H1 (cell line): ENCODE data around the gene FKBP5. TPM values are rescaled to one million over a fixed set of nuclear protein-coding genes. Genes with fewer than 3 reads are reported as not detected.

Experiments
- CTCF ChIA-PET: fragments of 300-600 bp; sonication (Branson Sonifier 250); formaldehyde crosslinking; loops from one replicate; lab custom pipeline; 2021; ENCODE audit not compliant: partially characterized antibody; lab: Charles Lee
- POLR2A ChIA-PET: fragments of 300-600 bp; sonication (Branson Sonifier 250); formaldehyde crosslinking; loops from one replicate; lab custom pipeline; 2021; ENCODE audit warnings: inconsistent platforms; ENCODE audit not compliant: partially characterized antibody; lab: Charles Lee
- DNase-seq, 2 experiments: peaks; one replicate each; pipeline versions ENCODE4 v3.0.0 to v3.0.0-alpha.2; 2010 to 2022; ENCODE audit warnings: low spot score in 2 of 2, low read depth in 1 of 2, mixed read lengths in 1 of 2
- FAIRE-seq: peaks from 2 replicates; lab custom pipeline; 2011; peaks lifted over from hg19 to GRCh38; lab: Jason Lieb, UNC
- H2AFZ ChIP-seq: 2 replicates; pipeline ENCODE4 v1.8.1; 2012; ENCODE audit warnings: low read length, inconsistent platforms
- H2AK5ac ChIP-seq: 2 replicates; pipeline ENCODE4 v1.6.1; 2013; ENCODE audit warnings: low read depth, low read length
- H2BK120ac ChIP-seq: replicated peaks from 2 replicates; pipeline ENCODE3; 2013; ENCODE audit warnings: low read depth, low read length, inconsistent platforms
- H2BK12ac ChIP-seq: 2 replicates; pipeline ENCODE4 v1.6.1; 2013; ENCODE audit warnings: low read depth, low read length
- H2BK15ac ChIP-seq: 2 replicates; pipeline ENCODE4 v1.6.1; 2013; ENCODE audit warnings: low read length
- H2BK20ac ChIP-seq: 2 replicates; pipeline ENCODE4 v1.6.1; 2013; ENCODE audit warnings: low read length
- H2BK5ac ChIP-seq: 2 replicates; pipeline ENCODE4 v1.6.1; 2013; ENCODE audit warnings: low read depth, low read length
- H3K14ac ChIP-seq: 2 replicates; pipeline ENCODE4 v1.6.1; 2013; ENCODE audit warnings: inconsistent platforms; ENCODE audit not compliant: insufficient read length
- H3K18ac ChIP-seq: 2 replicates; pipeline ENCODE4 v1.6.1; 2013; ENCODE audit warnings: low read length; ENCODE audit errors: extremely low read depth
- H3K23ac ChIP-seq: 2 replicates; pipeline ENCODE4 v1.6.1; 2013; ENCODE audit warnings: inconsistent platforms; ENCODE audit not compliant: insufficient read length
- H3K23me2 ChIP-seq: 2 replicates; pipeline ENCODE4 v1.6.1; 2013; ENCODE audit warnings: low read depth, low read length
- H3K27ac ChIP-seq: 2 replicates; pipeline ENCODE4 v1.6.1; 2011; ENCODE audit warnings: low read depth, low read length, inconsistent platforms
- H3K27me3 ChIP-seq, 4 experiments: replicated peaks in 1 of 4; 1 replicate in 1 of 4; 2 replicates in 3 of 4; pipeline versions ENCODE4 v1.6.1 to v1.8.1; 2011 to 2013; ENCODE audit warnings: low read length in 3 of 4, mild to moderate bottlenecking in 3 of 4, inconsistent platforms in 2 of 4, mixed read lengths in 2 of 4, moderate library complexity in 1 of 4; ENCODE audit not compliant: control insufficient read depth in 3 of 4, insufficient read depth in 3 of 4; ENCODE audit errors: extremely low read depth in 1 of 4
- H3K36me3 ChIP-seq, 4 experiments: 2 replicates each; pipeline versions ENCODE4 v1.6.1 to v1.8.1; 2011 to 2013; ENCODE audit warnings: mild to moderate bottlenecking in 4 of 4, low read length in 3 of 4, moderate library complexity in 2 of 4, control low read depth in 1 of 4, inconsistent platforms in 1 of 4; ENCODE audit not compliant: insufficient read depth in 4 of 4, control insufficient read depth in 2 of 4
- H3K4ac ChIP-seq: replicated peaks from 2 replicates; pipeline ENCODE3; 2013; ENCODE audit warnings: low read length, low read depth, mixed read lengths, inconsistent platforms; ENCODE audit not compliant: insufficient read length
- H3K4me1 ChIP-seq, 4 experiments: replicated peaks in 1 of 4; 1 replicate in 1 of 4; 2 replicates in 3 of 4; pipeline versions ENCODE4 v1.6.1 to v1.8.1; 2011 to 2013; ENCODE audit warnings: low read length in 3 of 4, inconsistent platforms in 2 of 4, mixed read lengths in 1 of 4; ENCODE audit not compliant: insufficient read depth in 4 of 4, control insufficient read depth in 3 of 4
- H3K4me2 ChIP-seq, 2 experiments: 2 replicates each; pipeline versions ENCODE4 v1.6.1 to v1.8.1; 2011 to 2013; ENCODE audit warnings: low read depth in 2 of 2, low read length in 2 of 2, control low read depth in 1 of 2, inconsistent platforms in 1 of 2, mild to moderate bottlenecking in 1 of 2; ENCODE audit not compliant: insufficient read depth in 1 of 2
- H3K4me3 ChIP-seq, 4 experiments: fragments of 200-600, 300-600 bp in 1 of 4; sonication (generic), shearing (Covaris generic), sonication (Bioruptor Twin) in 1 of 4; 2 replicates each; pipeline versions ENCODE4 v1.5.1 to v1.8.1; 2011 to 2016; ENCODE audit warnings: low read length in 4 of 4, low read depth in 3 of 4, control low read depth in 2 of 4, inconsistent platforms in 2 of 4, mild to moderate bottlenecking in 2 of 4, mixed read lengths in 1 of 4, moderate library complexity in 1 of 4; ENCODE audit not compliant: insufficient read depth in 2 of 4; ENCODE audit errors: extremely low read depth in 1 of 4
- H3K56ac ChIP-seq: replicated peaks from 2 replicates; pipeline ENCODE3; 2013; ENCODE audit warnings: low read depth, mild to moderate bottlenecking, mixed read lengths, low read length, inconsistent platforms; ENCODE audit not compliant: insufficient read length
- H3K79me1 ChIP-seq: 2 replicates; pipeline ENCODE4 v1.6.1; 2013; ENCODE audit warnings: low read depth, low read length, control low read depth
- H3K79me2 ChIP-seq, 2 experiments: 2 replicates each; pipeline versions ENCODE4 v1.6.1 to v1.8.1; 2012 to 2013; ENCODE audit warnings: low read length in 2 of 2, mild to moderate bottlenecking in 2 of 2, inconsistent platforms in 1 of 2; ENCODE audit not compliant: insufficient read depth in 2 of 2, control insufficient read depth in 1 of 2
- H3K9ac ChIP-seq, 4 experiments: replicated peaks in 1 of 4; 1 replicate in 1 of 4; 2 replicates in 3 of 4; pipeline versions ENCODE4 v1.6.1 to v1.8.1; 2011 to 2013; ENCODE audit warnings: low read depth in 3 of 4, low read length in 3 of 4, control low read depth in 2 of 4, mild to moderate bottlenecking in 2 of 4, moderate library complexity in 2 of 4, inconsistent platforms in 1 of 4; ENCODE audit errors: extremely low read depth in 1 of 4
- H3K9me3 ChIP-seq, 2 experiments: 2 replicates each; pipeline versions ENCODE4 v1.6.1 to v1.8.1; 2012 to 2013; ENCODE audit warnings: mild to moderate bottlenecking in 2 of 2, moderate library complexity in 2 of 2, control low read depth in 1 of 2, inconsistent platforms in 1 of 2, low read depth in 1 of 2, low read length in 1 of 2, mixed read lengths in 1 of 2; ENCODE audit not compliant: insufficient read depth in 2 of 2
- H4K20me1 ChIP-seq, 2 experiments: replicated peaks in 1 of 2; 2 replicates each; pipeline versions ENCODE3 to v1.8.1; 2011 to 2013; ENCODE audit warnings: inconsistent platforms in 2 of 2, low read length in 2 of 2, mild to moderate bottlenecking in 1 of 2; ENCODE audit not compliant: insufficient read depth in 2 of 2, control insufficient read depth in 1 of 2
- H4K5ac ChIP-seq: 2 replicates; pipeline ENCODE4 v1.6.1; 2013; ENCODE audit warnings: low read length, low read depth, mixed read lengths, inconsistent platforms; ENCODE audit not compliant: insufficient read length
- H4K8ac ChIP-seq: 2 replicates; pipeline ENCODE4 v1.8.0; 2013; ENCODE audit warnings: mild to moderate bottlenecking, moderate library complexity, low read length, inconsistent platforms; ENCODE audit not compliant: insufficient read depth; ENCODE audit errors: extremely low read depth
- H4K91ac ChIP-seq: replicated peaks from 2 replicates; pipeline ENCODE3; 2013; ENCODE audit warnings: low read length, mixed read lengths, inconsistent platforms; ENCODE audit not compliant: insufficient read length
- ASH2L ChIP-seq: fragments of 200-600, 300-600 bp; sonication (generic); IDR thresholded peaks from one replicate; pipeline ENCODE4 v1.7.1; 2017; ENCODE audit warnings: low read length
- NANOG ChIP-seq: IDR thresholded peaks from 2 replicates; pipeline ENCODE4 v1.6.1; 2011; ENCODE audit warnings: low read length, low read depth, mild to moderate bottlenecking, inconsistent platforms; ENCODE audit not compliant: insufficient read depth, poor library complexity, severe bottlenecking
- POLR2AphosphoS5 ChIP-seq: IDR thresholded peaks from 2 replicates; pipeline ENCODE4 v1.6.1; 2011; ENCODE audit warnings: low read depth, low read length
- SP1 ChIP-seq: IDR thresholded peaks from 2 replicates; pipeline ENCODE4 v1.6.1; 2011; ENCODE audit warnings: low read depth, low read length
- WGBS, 2 experiments: shearing (Covaris generic) in 1 of 2; methylation state at CpG; one replicate each; pipeline versions ENCODE4 v1.1.6 to v1.1.7; 2013 to 2015; ENCODE audit warnings: low lambda C conversion rate in 2 of 2, mixed read lengths in 2 of 2, inconsistent platforms in 1 of 2, low coverage in 1 of 2, missing lambda C conversion rate in 1 of 2; ENCODE audit not compliant: insufficient replicate concordance in 2 of 2, insufficient coverage in 1 of 2, insufficient read length in 1 of 2; ENCODE audit errors: extremely low coverage in 1 of 2, missing lambda C conversion rate in 1 of 2; 5-methylcytosine and 5-hydroxymethylcytosine counted together
- polyA plus RNA-seq, 7 experiments: library from polyadenylated mRNA; depleted of rRNA in 3 of 7; stranded (reverse) in 5 of 7; unstranded in 2 of 7; fragments of >200 nt in 5 of 7; fragments of 200-250 nt in 2 of 7; gene quantifications; 1 replicate in 5 of 7; 2 replicates in 1 of 7; 4 replicates in 1 of 7; pipeline versions ENCODE4 v1.2.1 to v1.2.3, GENCODE V29; 2011 to 2013; ENCODE audit warnings: missing spikeins in 2 of 7, mixed read lengths in 2 of 7
- total RNA-seq: library from RNA; stranded (reverse); fragmentation: NEBNext Ultra II Directional; extraction: Animal tissue kit (Norgen Biotek cat#: 25700); gene quantifications from 2 replicates; pipeline ENCODE4 v1.2.1, GENCODE V29; 2021

Gene FKBP5
- total and polyA plus RNA-seq, 2 of the 8 experiments (the other 6 are each of a cell fraction or from before 2014, with no cell fraction given) = 14.3 to 40.4 TPM

- no peak overlapping the region for H4K8ac ChIP-seq
These were observed 94.1 kb downstream of the FKBP5 start for GRCh38 chr6:35594503-35595186.

More at GRCh38 chr6:35594503-35595186, 94.1 kb downstream of the FKBP5 start:
- Histone ChIP-seq H3K4me3 (no peak overlapping the region), H3K4ac (no peak overlapping the region), H2BK15ac (no peak overlapping the region), H3K79me2 (no peaks in the 10 kb centered on the region), H2AK5ac (no peak overlapping the region), H4K5ac (no peak overlapping the region), H4K20me1 (no peaks in the 10 kb centered on the region), H3K9me3 (no peaks in the 10 kb centered on the region), H3K23ac (no peak overlapping the region), H2AFZ (no peak overlapping the region), H3K4me2 (no peak overlapping the region), H2BK120ac (no peak overlapping the region), H3K23me2 (no peaks in the 10 kb centered on the region), H3K9ac (no peak overlapping the region), H3K4me1 (no peaks in the 10 kb centered on the region), H3K36me3 (peaks cover 0 to 8% (median 2%) of the 10 kb centered on the region in 4 experiments; a peak in 5 of 8 replicates), H3K14ac (no peak overlapping the region), H3K27me3 (no peaks in the 10 kb centered on the region), H4K91ac (no peak overlapping the region), H3K18ac (no peak overlapping the region), H3K27ac (no peak overlapping the region), H2BK12ac (no peak overlapping the region), H3K79me1 (no peaks in the 10 kb centered on the region), H2BK5ac (no peak overlapping the region), H3K56ac (no peak overlapping the region), H2BK20ac (no peak overlapping the region)
- TF ChIP-seq NANOG = no peak
- no peak for TF ChIP-seq SP1
- TF ChIP-seq ASH2L = no peak
- TF ChIP-seq POLR2AphosphoS5 = no peak
- DNase-seq (no peak), FAIRE-seq (no peak)
- WGBS, 2 experiments = 95% methylated on average over 6 of the region's 6 CpGs; no CpG with 5 or more reads in 1 of the 2 experiments
- ChIA-PET CTCF (interaction anchor here (0.6 to 1.0 kb wide), 3 partner anchors 10 to 31 kb away, joined by 3 to 7 read pairs (median 4); no protein-coding TSS in a partner anchor), POLR2A (interaction anchor here (1.1 kb wide), 1 partner anchor 60 kb away, joined by 3 read pairs; no protein-coding TSS in a partner anchor)
